Forelimb muscle (tissue), 1 donor: ENCODE data around the gene ACR. TPM values are rescaled to one million over a fixed set of nuclear protein-coding genes. Genes with fewer than 3 reads are reported as not detected.

Experiments
- DNase-seq: peaks from one replicate; pipeline ENCODE4 v3.0.0-alpha.2; 2013; ENCODE audit warnings: low read depth
- polyA plus RNA-seq: library from polyadenylated mRNA; unstranded; fragments of 120-200 nt; gene quantifications from one replicate; pipeline ENCODE4 v1.2.1, GENCODE V29; 2013; ENCODE audit not compliant: insufficient read length

Gene ACR
- polyA plus RNA-seq, 1 donor: 0.42 TPM

DNA sequence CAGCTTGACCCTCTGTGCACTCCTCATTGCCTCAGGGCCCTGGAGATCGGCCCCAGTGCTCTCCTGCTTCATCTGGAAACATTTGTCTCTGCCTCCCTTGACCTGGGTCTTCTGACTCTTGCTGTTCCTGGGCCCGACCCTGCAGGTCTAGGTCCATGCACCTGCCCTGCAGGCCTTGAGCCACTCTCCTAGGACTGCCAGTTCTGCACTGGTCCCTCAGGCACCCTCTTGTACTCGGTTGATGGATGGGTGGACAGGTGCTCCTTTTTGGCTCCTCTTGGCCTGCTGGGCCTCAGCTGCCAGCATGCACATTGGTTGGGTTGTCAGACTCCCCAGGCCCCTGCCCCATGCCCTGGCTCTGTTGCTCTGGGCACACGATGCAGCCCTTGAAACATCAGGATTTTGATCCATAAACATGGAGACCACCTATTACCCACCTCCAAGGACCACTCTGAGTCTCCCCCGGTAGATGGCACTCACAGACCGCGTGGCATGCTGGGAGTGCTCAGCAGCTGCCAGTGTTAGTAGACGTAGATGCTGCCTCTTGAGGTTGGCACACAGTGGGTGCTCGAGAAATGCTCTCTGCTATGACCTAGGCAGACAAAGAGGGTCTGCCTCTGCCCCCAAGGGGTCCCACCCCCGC lies 20.2 kb upstream of the ACR start:
- DNase-seq: no peak

DNA sequence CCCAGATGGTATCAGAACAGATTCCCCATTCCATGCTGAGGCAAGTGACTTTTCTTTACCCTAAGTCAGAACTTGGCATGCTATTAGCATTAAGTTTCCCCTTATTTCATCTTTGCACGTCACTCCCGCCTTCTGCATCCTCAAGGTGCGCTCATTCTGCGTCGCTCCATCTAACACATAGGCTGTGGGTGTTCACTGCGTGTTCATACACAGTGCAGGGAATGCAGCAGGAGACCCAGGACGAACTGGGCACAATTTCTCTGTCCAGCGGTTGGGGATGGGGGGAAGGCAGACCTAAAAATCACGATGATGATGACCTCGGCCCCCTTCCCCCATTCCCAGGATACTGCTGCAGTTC lies 19.7 kb upstream of the ACR start:
- DNase-seq: no peak

DNA sequence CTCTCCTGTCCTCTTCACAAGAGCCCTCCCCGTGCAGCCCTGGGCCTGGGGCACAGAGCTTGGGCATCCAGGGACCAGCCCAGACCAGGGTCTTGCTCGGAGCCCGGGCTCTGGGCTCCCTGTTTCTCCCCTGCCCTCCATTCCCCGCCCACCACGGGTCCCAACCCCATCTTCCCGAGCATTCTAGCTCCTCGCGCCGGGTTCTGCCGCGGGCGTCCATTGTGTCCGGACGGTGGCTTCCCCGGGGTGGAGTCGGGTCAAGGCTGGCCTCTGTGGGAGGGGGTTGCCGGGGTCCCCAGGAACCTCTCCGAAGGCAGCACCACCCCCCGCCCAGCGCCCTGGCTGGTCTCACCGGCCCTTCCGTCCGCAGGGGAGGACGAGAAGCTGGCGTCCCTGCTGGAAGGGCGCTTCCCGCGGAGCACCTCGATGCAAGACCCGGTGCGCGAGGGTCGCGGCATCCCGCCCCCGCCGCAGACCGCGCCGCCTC lies 18.1 kb upstream of the ACR start:
- no peak for DNase-seq

DNA sequence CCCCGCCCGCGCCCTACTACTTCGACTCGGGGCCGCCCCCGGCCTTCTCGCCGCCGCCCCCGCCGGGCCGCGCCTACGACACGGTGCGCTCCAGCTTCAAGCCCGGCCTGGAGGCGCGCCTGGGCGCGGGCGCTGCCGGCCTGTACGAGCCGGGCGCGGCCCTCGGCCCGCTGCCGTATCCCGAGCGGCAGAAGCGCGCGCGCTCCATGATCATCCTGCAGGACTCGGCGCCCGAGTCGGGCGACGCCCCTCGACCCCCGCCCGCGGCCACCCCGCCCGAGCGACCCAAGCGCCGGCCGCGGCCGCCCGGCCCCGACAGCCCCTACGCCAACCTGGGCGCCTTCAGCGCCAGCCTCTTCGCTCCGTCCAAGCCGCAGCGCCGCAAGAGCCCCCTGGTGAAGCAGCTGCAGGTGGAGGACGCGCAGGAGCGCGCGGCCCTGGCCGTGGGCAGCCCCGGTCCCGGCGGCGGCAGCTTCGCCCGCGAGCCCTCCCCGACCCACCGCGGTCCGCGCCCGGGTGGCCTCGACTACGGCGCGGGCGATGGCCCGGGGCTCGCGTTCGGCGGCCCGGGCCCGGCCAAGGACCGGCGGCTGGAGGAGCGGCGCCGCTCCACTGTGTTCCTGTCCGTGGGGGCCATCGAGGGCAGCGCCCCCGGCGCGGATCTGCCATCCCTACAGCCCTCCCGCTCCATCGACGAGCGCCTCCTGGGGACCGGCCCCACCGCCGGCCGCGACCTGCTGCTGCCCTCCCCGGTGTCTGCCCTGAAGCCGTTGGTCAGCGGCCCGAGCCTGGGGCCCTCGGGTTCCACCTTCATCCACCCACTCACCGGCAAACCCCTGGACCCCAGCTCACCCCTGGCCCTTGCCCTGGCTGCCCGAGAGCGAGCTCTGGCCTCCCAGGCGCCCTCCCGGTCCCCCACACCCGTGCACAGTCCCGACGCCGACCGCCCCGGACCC lies 17.4 kb upstream of the ACR start:
- DNase-seq: no peak

DNA sequence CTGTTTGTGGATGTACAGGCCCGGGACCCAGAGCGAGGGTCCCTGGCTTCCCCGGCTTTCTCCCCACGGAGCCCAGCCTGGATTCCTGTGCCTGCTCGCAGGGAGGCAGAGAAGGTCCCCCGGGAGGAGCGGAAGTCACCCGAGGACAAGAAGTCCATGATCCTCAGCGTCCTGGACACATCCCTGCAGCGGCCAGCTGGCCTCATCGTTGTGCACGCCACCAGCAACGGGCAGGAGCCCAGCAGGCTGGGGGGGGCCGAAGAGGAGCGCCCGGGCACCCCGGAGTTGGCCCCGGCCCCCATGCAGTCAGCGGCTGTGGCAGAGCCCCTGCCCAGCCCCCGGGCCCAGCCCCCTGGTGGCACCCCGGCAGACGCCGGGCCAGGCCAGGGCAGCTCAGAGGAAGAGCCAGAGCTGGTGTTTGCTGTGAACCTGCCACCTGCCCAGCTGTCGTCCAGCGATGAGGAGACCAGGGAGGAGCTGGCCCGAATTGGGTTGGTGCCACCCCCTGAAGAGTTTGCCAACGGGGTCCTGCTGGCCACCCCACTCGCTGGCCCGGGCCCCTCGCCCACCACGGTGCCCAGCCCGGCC lies 16.7 kb upstream of the ACR start:
- DNase-seq: no peak

DNA sequence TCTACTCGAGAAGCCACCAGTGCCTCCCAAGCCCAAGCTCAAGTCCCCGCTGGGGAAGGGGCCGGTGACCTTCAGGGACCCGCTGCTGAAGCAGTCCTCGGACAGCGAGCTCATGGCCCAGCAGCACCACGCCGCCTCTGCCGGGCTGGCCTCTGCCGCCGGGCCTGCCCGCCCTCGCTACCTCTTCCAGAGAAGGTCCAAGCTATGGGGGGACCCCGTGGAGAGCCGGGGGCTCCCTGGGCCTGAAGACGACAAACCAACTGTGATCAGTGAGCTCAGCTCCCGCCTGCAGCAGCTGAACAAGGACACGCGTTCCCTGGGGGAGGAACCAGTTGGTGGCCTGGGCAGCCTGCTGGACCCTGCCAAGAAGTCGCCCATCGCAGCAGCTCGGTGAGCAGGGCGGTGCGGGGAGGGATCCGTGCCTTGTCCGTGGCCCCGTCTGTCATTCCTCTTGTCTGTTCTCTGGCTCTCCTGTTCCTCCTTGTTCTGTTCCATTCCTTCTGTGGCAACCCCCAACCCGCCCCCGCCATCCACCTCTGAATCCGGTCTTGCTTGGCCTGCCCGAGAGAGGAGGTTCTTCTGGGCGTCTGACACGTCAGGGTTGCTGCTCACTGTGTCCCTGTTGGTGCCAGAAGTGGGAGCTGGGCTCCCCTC lies 15.8 kb upstream of the ACR start:
- DNase-seq: no peak

DNA sequence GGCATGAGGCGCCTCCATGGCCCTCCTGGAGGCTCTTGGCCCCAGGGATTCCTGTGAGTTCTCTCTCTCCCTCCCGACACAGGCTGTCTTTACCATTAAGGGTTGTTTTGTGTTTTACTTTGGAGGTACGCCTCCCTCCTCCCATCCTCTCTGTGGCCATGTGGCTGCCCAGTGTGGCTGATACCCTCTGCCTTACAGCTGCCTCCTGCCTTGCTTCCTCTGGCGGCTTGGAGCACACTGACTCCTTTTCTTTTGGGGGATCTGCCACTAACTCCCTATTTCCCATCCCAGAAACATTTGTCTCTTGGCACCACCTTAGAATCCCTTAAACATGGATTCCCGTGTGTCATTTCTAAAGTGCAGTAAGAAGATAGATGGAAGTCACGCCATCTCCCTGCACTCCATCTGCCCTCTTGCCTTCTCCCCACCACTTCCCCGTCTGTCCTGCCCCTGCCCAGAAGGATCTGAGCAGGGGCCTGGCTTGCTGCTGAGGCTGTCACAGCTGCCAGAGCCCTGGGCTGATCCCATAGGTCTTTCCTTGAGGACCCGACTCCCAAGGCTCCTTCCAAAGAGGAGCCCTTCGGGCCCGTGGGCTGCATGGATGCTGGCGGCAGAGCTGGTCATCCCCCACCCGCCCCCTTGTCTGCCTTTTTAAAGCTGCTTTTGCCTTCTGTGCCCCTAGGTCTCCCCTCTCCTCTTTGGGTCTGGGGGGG lies 15.1 kb upstream of the ACR start:
- DNase-seq: no peak

DNA sequence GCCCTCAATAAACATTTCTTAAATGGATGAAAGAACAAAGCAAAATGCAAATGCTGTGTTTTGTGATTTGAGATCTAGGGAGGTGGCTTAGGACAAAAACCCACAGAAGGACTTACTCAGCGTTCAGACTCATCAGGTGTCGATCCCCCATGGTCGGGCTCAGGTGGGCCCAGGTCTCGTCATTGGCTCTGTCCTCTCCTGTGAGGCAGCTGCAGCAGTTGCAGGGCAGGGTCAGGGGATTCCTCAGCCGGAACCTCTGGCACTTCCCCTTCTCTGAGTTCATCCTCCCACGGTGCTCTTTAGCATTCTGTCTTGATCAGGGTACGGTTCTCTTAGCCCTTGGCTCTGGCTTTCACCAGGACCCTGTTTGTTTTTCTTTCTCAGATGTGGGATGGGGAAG lies 14.0 kb upstream of the ACR start:
- no peak for DNase-seq

DNA sequence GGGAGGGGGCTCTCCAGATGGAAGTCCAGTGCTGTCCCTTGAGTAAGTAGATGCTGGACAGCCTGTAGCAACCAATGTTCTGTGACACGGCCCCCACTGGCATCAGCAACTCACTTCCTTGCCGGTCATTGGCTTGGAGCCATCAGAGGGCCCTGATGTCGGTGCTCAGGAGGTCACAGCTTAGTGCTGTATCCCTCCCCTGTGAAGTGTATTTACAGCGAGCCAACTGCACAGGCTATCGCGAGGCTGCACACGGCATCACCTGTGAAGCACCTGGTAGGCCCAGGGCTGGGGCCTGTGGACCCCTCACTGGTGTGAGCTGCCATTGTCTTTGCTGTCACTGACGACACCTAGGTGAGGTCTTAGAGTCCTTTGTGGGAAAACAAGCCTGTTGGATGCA lies 13.4 kb upstream of the ACR start:
- no peak for DNase-seq

DNA sequence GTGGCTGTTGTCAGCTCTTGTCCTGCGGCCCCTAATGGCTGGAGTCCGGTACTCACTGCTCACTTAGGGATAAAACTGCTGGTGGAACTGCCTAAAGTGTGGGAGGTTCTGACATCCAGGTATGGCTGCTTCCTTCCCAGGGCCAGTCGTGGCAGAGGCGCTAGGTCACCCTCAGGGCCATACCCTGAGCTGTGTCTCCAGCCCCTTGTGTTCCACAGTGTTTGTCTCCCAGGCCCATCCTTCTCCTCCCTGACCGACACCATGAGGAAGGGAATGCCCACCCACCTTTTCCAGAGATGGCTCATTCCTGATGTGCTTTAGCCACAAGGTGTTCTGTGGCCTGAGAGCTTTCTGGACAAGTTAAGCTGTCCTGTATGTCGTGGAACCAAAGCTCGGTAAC lies 12.4 kb upstream of the ACR start:
- no peak for DNase-seq

DNA sequence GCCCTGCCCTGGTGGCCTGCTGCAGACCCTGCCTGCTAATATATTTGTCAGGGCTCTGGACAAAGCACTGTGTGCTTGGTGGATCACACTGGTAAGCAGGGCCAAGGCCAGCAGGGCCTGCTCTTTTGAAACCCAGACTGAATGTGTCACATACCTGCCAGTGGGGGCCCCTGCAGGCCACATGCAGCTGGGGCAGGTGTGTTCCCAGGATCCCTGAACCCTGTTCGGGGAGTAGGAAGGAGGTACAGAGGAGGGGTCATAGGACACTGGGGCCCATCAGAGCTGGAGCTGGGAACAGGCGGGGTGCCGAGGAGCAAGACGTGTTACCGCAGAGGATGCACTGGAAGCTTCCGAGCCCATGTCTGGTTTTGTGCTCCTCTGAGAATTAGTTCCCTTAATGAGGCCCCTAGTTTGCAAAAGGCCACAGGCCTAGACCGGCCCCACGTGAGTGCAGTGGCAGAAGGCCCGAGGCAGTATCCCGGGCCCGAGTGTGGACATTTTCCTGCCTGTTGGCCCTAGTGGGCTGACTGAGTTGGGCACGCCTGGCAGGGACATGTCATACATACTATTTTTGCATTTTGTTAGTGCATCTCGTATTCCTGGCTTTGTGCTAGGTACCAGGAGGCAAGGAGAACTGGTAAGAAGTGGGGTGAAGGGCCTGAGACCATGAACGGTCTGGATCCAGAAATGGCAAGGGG lies 11.2 kb upstream of the ACR start:
- no peak for DNase-seq

DNA sequence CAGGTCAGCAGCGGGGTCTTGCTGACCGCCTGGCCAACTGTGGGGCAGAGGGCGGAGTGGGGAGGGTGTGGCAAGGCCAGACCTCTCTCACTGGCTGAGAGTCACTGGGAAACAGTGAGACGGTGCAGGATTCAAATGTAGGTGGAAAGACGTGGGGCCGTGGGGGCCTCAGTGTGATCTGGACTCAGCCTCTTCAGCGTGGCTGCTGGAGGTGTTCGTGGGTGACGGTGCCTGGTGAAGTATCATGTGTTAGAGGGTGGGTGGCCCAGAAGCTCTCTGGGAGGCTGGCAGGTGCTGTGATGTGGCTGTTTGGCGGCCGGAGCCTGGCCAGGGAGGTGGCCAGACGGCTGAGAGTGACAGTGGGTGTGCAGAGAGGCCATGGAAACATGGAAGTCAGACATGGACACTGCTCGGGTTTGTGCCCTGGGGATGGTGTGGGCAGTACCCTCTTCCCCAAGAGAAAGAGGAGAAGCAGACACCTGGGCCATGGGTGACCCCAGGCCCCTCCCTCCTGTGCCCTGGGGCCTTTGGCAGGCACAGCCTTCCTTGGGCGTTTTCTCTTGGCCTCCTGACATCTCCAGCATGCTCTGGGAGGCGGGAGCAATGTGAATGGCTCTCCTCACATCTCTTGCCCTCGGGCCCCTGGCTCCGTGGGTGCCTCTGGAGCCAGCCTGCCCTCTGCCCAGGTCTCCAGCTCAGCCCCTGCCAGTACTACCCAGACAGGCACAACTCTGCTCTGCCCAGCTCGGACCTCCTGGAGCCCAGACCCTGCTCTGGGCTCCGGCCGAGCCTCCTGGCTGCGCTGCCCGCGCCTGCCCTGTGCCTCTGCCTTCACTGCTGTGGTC lies 10.1 kb upstream of the ACR start:
- no peak for DNase-seq

DNA sequence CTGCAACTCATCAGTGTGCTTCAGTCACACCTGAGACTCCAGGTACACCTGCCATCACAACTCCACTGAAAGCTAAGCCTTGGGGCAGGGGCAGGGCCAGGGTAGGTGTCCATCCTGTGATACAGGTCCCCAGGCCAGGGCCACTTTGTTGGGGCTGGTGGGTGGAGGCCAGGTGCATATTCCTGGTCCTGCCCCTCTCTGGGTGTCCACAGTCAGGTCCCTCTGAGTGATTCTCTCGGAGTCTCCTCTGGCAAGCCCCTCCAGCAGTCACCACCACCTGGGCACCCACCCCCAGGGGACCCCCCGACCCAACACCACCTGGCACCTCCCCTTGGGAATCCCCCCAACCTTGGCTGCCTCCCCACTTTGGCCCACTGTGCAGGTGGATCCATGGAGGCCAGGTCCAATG lies 9.5 kb upstream of the ACR start:
- DNase-seq: no peak

DNA sequence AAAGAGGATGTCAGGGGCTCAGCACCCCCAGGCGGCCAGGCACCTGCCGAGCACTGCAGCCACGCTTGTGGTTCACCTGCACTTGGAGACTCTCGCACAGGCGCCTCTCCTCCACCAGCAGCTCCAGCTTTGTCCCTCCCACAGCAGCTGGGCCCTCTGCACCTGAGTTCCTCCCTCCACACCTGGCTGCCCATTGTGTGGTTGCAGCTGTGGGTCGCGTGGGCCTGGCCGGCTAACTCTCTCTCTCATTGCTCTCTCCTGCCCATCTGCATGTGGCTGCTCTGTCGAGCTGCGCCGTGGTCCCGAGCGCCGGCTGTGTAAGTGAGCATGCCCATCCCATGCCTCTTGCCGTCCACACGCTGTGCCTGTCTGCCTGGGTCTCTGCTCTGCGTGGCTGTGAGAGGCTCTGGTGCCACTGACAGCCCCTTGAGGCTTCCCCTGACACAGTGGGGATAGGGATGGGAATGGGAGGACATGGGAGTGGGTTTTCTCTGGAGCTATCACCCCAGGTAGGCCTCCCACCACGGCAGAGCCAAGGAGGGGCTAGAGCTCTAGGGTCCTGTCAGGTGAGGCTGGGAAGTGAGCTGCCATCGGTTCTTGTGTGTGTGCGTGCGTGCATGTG lies 8.5 kb upstream of the ACR start:
- DNase-seq: no peak

DNA sequence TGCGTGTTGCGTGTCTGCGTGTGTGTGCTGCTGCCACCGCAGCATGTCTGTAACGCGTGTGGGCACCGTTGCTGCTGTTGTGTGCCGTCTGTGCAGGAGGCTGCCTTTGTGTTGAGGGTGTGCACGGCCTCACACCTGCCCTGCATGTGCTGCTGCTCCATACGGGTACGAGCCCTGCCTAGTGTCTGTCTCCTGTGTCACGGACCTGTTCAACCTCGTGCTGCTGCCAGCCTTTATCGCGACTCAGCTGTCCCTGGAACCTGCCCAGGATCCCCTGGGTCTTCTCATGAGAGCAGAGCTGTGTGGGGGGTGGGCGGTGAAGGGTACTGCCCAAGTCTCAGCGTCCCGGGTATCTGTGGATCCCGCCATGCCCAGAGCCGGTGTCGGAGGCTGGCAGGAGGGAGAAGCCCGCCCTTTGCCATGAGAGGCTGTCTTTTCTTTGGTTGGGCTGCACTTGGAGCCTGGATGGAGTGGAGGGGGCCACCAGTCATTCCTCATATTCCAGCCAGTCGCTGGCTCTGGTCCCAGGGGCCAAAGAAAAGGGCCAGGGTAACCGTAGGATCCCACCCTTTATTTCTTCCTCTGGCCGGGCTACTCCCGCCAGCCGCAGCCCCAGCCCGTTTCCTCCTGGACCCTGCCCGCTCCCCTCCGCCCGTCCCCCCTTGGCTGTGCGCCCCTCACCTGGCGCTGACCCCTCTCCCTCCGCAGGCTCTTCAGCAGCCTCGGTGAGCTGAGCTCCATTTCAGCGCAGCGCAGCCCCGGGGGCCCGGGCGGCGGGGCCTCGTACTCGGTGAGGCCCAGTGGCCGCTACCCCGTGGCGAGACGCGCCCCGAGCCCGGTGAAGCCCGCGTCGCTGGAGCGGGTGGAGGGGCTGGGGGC lies 7.8 kb upstream of the ACR start:
- DNase-seq: no peak

DNA sequence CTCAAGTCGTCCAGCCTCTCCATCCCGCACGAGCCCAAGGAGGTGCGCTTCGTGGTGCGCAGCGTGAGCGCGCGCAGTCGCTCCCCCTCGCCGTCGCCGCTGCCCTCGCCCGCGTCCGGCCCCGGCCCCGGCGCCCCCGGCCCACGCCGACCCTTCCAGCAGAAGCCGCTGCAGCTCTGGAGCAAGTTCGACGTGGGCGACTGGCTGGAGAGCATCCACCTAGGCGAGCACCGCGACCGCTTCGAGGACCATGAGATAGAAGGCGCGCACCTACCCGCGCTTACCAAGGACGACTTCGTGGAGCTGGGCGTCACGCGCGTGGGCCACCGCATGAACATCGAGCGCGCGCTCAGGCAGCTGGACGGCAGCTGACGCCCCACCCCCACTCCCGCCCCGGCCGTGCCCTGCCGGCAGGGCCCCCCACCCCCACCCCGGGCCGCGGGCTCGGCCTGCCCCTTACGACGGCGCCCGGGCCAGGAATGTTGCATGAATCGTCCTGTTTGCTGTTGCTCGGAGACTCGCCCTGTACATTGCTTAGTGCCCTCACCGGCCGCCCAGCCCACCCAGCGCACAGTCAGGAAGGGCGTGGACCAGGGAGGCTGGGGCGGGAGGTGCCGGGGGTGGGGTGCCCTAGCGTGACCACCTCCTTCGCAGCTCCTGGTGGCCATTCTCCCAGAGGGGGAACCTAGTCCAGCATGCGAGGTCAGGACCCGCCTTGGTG lies 6.9 kb upstream of the ACR start:
- no peak for DNase-seq

DNA sequence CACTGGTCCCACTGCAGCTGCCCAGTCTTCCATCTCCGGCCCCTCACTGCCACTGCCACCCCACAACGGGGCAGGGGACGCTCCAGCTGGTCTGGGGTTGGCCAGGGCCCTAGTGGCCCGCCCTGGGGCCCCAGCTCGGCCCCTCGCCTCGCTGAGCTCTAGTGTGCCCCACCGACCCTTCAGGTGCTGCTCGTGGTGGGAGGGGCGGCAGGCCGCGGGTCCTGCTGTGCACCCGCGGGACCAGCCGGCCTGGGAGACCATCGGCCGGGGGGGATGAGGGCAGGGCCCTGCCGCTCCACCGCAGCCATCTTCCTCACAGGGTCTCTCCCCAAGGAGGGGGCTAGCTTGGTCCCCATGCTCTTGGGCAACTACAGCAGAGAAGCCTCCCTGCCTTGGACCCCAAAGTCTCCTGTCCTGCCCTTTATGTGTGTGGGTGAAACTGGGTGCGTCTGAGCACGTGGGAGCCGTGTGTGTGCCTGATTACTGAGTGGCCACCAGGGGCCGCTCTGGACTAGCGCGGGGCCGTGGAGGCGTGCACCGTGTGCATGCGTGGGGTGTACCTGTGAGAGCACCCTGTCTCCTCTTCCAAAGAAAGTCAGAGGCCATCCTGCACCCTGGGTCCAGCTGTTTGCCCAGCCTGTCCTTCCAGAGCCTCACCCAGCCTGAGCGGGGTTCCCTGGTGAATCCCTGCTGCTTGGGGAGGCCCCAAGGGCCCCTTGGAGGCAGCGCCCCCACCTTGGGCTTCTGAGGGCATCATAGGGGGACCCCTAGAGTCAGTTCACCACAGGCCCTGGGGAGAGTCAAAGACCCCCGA lies 6.0 kb upstream of the ACR start:
- DNase-seq: no peak
